GM12878 (cell line): Measurements from ENCODE around the gene COL6A3. TPM values are rescaled to one million over a fixed set of nuclear protein-coding genes. Genes with fewer than 3 reads are reported as not detected.

ENCODE experiments used
- ATAC-seq: fragments of 200-7000 bp; cut with Tn5 transposase; 3 replicates; pipeline ENCODE4 v1.9.1; 2020; ENCODE audit warnings: mild to moderate bottlenecking, moderate library complexity
- BruUV-seq: library from RNA; stranded (reverse); fragments of 400-500 nt; replicated peaks from 2 replicates; lab custom pipeline; 2021; lab: Mats Ljungman, UMichigan
- CTCF ChIA-PET: fragments of 300-600 bp; sonication (Branson Sonifier 250); formaldehyde crosslinking; extraction: SDS; loops from one replicate; lab custom pipeline; 2021; ENCODE audit warnings: inconsistent platforms; lab: Yijun Ruan, JAX
- POLR2A ChIA-PET: fragments of 350-600 bp; formaldehyde crosslinking; extraction: SDS; loops from one replicate; lab custom pipeline; 2021; ENCODE audit warnings: inconsistent platforms; lab: Charles Lee
- RAD21 ChIA-PET: fragments of 300-600 bp; sonication (Branson Sonifier 250); formaldehyde crosslinking; loops from one replicate; lab custom pipeline; 2023; ENCODE audit warnings: antibody characterized with exemption; ENCODE audit not compliant: unreplicated experiment; lab: Charles Lee
- SMC1A ChIA-PET: fragments of 300-600 bp; sonication (Branson Sonifier 250); formaldehyde crosslinking; loops from one replicate; lab custom pipeline; 2023; ENCODE audit not compliant: unreplicated experiment, uncharacterized antibody; lab: Charles Lee
- DNase-seq: peaks from one replicate; pipeline ENCODE4 v3.0.0-alpha.2; 2011; ENCODE audit warnings: low read depth, low spot score
- FAIRE-seq: peaks from 3 replicates; lab custom pipeline; 2011; peaks lifted over from hg19 to GRCh38; lab: Jason Lieb, UNC
- H2AFZ ChIP-seq: 2 replicates; pipeline ENCODE4 v1.6.0; 2011; ENCODE audit warnings: low read depth, low read length, control low read depth; ENCODE audit not compliant: control insufficient read depth
- H3K27ac ChIP-seq: 2 replicates; pipeline ENCODE4 v1.5.1; 2011; ENCODE audit warnings: control low read depth; ENCODE audit not compliant: control insufficient read depth, insufficient read depth
- H3K27me3 ChIP-seq, 2 experiments: replicated peaks in 1 of 2; 2 replicates each; pipeline versions ENCODE4 v1.6.0 to v1.6.1; 2011; ENCODE audit warnings: low read length in 1 of 2; ENCODE audit not compliant: control insufficient read depth in 2 of 2, insufficient read depth in 2 of 2
- H3K36me3 ChIP-seq, 2 experiments: 2 replicates each; pipeline ENCODE4 v1.5.1; 2011; ENCODE audit warnings: low read length in 1 of 2; ENCODE audit not compliant: control insufficient read depth in 2 of 2, insufficient read depth in 2 of 2
- H3K4me1 ChIP-seq: 2 replicates; pipeline ENCODE4 v1.6.1; 2011; ENCODE audit warnings: mild to moderate bottlenecking, low read length, moderate library complexity, mixed read lengths; ENCODE audit not compliant: control insufficient read depth, insufficient read depth
- H3K4me2 ChIP-seq: 2 replicates; pipeline ENCODE4 v1.6.0; 2011; ENCODE audit warnings: control low read depth; ENCODE audit not compliant: control insufficient read depth, insufficient read depth
- H3K4me3 ChIP-seq: fragments of 200-600 bp; sonication (generic); 2 replicates; pipeline ENCODE4 v1.5.1; 2016
- H3K79me2 ChIP-seq: 2 replicates; pipeline ENCODE4 v1.6.0; 2011; ENCODE audit warnings: low read length; ENCODE audit not compliant: control insufficient read depth, insufficient read depth
- H3K9ac ChIP-seq: 2 replicates; pipeline ENCODE4 v1.8.0; 2011; ENCODE audit warnings: low read length, control low read depth, mixed read lengths; ENCODE audit not compliant: control insufficient read depth, insufficient read depth
- H3K9me3 ChIP-seq: replicated peaks from 3 replicates; pipeline ENCODE4 v1.5.1; 2011; ENCODE audit warnings: mild to moderate bottlenecking, low read length; ENCODE audit not compliant: control insufficient read depth, insufficient read depth
- H4K20me1 ChIP-seq: 2 replicates; pipeline ENCODE4 v1.6.0; 2011; ENCODE audit not compliant: control insufficient read depth, insufficient read depth
- MEF2B ChIP-seq: fragments of 450-650 bp; IDR thresholded peaks from 2 replicates; pipeline ENCODE4 v1.6.1; 2018; ENCODE audit warnings: mild to moderate bottlenecking, moderate library complexity; ENCODE audit not compliant: partially characterized antibody, poor library complexity, severe bottlenecking
- NFIC ChIP-seq: IDR thresholded peaks from 2 replicates; pipeline ENCODE4 v1.6.1; 2012; ENCODE audit warnings: low read depth, mild to moderate bottlenecking, inconsistent platforms, low read length, moderate library complexity
- POU2F2 ChIP-seq: IDR thresholded peaks from 3 replicates; pipeline ENCODE4 v1.6.1; 2011; ENCODE audit warnings: low read depth, mild to moderate bottlenecking, low read length, borderline replicate concordance
- ZNF592 ChIP-seq: fragments of 450-650 bp; IDR thresholded peaks from 2 replicates; pipeline ENCODE4 v1.6.1; 2017; ENCODE audit warnings: mild to moderate bottlenecking, moderate library complexity
- WGBS: methylation state at CpG from one replicate; pipeline ENCODE4 v1.1.6; 2016; ENCODE audit warnings: low lambda C conversion rate; ENCODE audit not compliant: insufficient replicate concordance, insufficient coverage; ENCODE audit errors: missing lambda C conversion rate; 5-methylcytosine and 5-hydroxymethylcytosine counted together
- in situ Hi-C: fragments of 300-500 bp; cut with MboI; formaldehyde crosslinking; loops from 9 replicates; pipeline ENCODE4 v1.14.3; 2018; ENCODE audit warnings: mixed read lengths
- intact Hi-C: fragments of 100-400 bp; cut with micrococcal nuclease; formaldehyde crosslinking; loops from one replicate; pipeline ENCODE4 v1.14.2; 2022; ENCODE audit not compliant: unreplicated experiment
- polyA plus RNA-seq, 11 experiments: library from polyadenylated mRNA; depleted of rRNA in 4 of 11; unstranded in 6 of 11; stranded (reverse) in 5 of 11; fragments of >200 nt; fragmentation: Nextera tagmentation in 4 of 11; fragmentation: Illumina TruSeq in 1 of 11; extraction: Ambion mirVana in 4 of 11; extraction: Trizol in 1 of 11; gene quantifications; 1 replicate in 1 of 11; 2 replicates in 10 of 11; pipeline versions ENCODE4 v1.2.1 to v1.2.3, GENCODE V29; 2011 to 2016; ENCODE audit warnings: inconsistent platforms in 2 of 11, missing spikeins in 2 of 11, low read depth in 1 of 11
- total RNA-seq, 4 experiments: library from RNA; depleted of rRNA in 3 of 4; stranded (reverse); fragments of >200 nt in 3 of 4; fragmentation: Illumina TruSeq in 1 of 4; extraction: Trizol in 1 of 4; gene quantifications; 2 replicates each; pipeline versions ENCODE4 v1.2.1 to v1.2.3, GENCODE V29; 2013 to 2021
- TF ChIP-seq, protein P1 (sequence below): IDR thresholded peaks from 2 replicates; pipeline ENCODE4 v1.6.1; 2011; ENCODE audit warnings: borderline replicate concordance, low read depth, mild to moderate bottlenecking, moderate library complexity, mixed read lengths, low read length; ENCODE audit not compliant: insufficient read depth; ENCODE audit errors: extremely low read length
- TF ChIP-seq, protein P2 (sequence below): IDR thresholded peaks from 2 replicates; pipeline ENCODE4 v1.6.1; 2012; ENCODE audit warnings: low read length, inconsistent platforms
- TF ChIP-seq, protein P3 (sequence below): fragments of 450-650 bp; IDR thresholded peaks from 2 replicates; pipeline ENCODE4 v1.6.1; 2016; ENCODE audit warnings: mild to moderate bottlenecking
- TF ChIP-seq, protein P4 (sequence below): fragments of 450-650 bp; formaldehyde crosslinking; IDR thresholded peaks from 2 replicates; pipeline ENCODE4 v1.5.0; 2022; ENCODE audit warnings: mild to moderate bottlenecking, missing genetic modification characterization
- TF ChIP-seq, protein P5 (sequence below): fragments of 150-350 bp; IDR thresholded peaks from 2 replicates; pipeline ENCODE4 v1.6.1; 2014; ENCODE audit warnings: mild to moderate bottlenecking, low read depth, low read length

COL6A3 gene
- total and polyA plus RNA-seq, 10 of the 15 experiments (the other 5 are each of a cell fraction or from before 2014, with no cell fraction given) = 0.01 to 0.51 (median 0.09) TPM; not detected in 4

- ChIA-PET CTCF (no interaction called here), POLR2A (no interaction called here), SMC1A (no interaction called here), RAD21 (no interaction called here)
- WGBS = 33% methylated on average over 7 of the region's 7 CpGs
- Histone ChIP-seq H3K36me3 (no peaks in the 10 kb centered on the region), H3K4me2 (no peak overlapping the region), H3K9me3 (no peaks in the 10 kb centered on the region), H3K27ac (no peak overlapping the region), H3K9ac (no peak overlapping the region), H3K4me3 (no peak overlapping the region), H3K4me1 (no peaks in the 10 kb centered on the region), H3K79me2 (no peaks in the 10 kb centered on the region), H2AFZ (no peak overlapping the region), H4K20me1 (no peaks in the 10 kb centered on the region), H3K27me3 (no peaks in the 10 kb centered on the region; a peak in 1 of 4 replicates)
- no TSS peak for BruUV-seq
- DNase-seq (no peak), FAIRE-seq (no peak), ATAC-seq (no peak)
- intact Hi-C loops (no loop called here), in situ Hi-C loops (no loop called here)
- TF ChIP-seq, protein P1, sequence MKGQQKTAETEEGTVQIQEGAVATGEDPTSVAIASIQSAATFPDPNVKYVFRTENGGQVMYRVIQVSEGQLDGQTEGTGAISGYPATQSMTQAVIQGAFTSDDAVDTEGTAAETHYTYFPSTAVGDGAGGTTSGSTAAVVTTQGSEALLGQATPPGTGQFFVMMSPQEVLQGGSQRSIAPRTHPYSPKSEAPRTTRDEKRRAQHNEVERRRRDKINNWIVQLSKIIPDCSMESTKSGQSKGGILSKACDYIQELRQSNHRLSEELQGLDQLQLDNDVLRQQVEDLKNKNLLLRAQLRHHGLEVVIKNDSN = no peak
- TF ChIP-seq POU2F2 = no peak
- TF ChIP-seq, protein P2, sequence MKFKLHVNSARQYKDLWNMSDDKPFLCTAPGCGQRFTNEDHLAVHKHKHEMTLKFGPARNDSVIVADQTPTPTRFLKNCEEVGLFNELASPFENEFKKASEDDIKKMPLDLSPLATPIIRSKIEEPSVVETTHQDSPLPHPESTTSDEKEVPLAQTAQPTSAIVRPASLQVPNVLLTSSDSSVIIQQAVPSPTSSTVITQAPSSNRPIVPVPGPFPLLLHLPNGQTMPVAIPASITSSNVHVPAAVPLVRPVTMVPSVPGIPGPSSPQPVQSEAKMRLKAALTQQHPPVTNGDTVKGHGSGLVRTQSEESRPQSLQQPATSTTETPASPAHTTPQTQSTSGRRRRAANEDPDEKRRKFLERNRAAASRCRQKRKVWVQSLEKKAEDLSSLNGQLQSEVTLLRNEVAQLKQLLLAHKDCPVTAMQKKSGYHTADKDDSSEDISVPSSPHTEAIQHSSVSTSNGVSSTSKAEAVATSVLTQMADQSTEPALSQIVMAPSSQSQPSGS = no peak
- TF ChIP-seq, protein P3, sequence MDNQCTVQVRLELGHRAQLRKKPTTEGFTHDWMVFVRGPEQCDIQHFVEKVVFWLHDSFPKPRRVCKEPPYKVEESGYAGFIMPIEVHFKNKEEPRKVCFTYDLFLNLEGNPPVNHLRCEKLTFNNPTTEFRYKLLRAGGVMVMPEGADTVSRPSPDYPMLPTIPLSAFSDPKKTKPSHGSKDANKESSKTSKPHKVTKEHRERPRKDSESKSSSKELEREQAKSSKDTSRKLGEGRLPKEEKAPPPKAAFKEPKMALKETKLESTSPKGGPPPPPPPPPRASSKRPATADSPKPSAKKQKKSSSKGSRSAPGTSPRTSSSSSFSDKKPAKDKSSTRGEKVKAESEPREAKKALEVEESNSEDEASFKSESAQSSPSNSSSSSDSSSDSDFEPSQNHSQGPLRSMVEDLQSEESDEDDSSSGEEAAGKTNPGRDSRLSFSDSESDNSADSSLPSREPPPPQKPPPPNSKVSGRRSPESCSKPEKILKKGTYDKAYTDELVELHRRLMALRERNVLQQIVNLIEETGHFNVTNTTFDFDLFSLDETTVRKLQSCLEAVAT = no peak
- no peak for TF ChIP-seq MEF2B
- TF ChIP-seq ZNF592 = no peak
- TF ChIP-seq, protein P4, sequence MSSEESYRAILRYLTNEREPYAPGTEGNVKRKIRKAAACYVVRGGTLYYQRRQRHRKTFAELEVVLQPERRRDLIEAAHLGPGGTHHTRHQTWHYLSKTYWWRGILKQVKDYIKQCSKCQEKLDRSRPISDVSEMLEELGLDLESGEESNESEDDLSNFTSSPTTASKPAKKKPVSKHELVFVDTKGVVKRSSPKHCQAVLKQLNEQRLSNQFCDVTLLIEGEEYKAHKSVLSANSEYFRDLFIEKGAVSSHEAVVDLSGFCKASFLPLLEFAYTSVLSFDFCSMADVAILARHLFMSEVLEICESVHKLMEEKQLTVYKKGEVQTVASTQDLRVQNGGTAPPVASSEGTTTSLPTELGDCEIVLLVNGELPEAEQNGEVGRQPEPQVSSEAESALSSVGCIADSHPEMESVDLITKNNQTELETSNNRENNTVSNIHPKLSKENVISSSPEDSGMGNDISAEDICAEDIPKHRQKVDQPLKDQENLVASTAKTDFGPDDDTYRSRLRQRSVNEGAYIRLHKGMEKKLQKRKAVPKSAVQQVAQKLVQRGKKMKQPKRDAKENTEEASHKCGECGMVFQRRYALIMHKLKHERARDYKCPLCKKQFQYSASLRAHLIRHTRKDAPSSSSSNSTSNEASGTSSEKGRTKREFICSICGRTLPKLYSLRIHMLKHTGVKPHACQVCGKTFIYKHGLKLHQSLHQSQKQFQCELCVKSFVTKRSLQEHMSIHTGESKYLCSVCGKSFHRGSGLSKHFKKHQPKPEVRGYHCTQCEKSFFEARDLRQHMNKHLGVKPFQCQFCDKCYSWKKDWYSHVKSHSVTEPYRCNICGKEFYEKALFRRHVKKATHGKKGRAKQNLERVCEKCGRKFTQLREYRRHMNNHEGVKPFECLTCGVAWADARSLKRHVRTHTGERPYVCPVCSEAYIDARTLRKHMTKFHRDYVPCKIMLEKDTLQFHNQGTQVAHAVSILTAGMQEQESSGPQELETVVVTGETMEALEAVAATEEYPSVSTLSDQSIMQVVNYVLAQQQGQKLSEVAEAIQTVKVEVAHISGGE = no peak
- no peak for TF ChIP-seq NFIC
- TF ChIP-seq, protein P5, sequence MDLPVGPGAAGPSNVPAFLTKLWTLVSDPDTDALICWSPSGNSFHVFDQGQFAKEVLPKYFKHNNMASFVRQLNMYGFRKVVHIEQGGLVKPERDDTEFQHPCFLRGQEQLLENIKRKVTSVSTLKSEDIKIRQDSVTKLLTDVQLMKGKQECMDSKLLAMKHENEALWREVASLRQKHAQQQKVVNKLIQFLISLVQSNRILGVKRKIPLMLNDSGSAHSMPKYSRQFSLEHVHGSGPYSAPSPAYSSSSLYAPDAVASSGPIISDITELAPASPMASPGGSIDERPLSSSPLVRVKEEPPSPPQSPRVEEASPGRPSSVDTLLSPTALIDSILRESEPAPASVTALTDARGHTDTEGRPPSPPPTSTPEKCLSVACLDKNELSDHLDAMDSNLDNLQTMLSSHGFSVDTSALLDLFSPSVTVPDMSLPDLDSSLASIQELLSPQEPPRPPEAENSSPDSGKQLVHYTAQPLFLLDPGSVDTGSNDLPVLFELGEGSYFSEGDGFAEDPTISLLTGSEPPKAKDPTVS = no peak
Observed at GRCh38 chr2:237337586-237337985, 76.4 kb downstream of the COL6A3 start.
